CD4-positive, CD25-positive, alpha-beta regulatory T cell (primary cell): Measurements from ENCODE around the gene KDELR1. TPM values are rescaled to one million over a fixed set of nuclear protein-coding genes. Genes with fewer than 3 reads are reported as not detected.
A peak's percentile ranks its signal among the peaks of the same experiment; 100 is the strongest.

Experiments
- ATAC-seq, 2 donors: fragments of 150-1000 bp; cut with Tn5 transposase; one replicate each; pipeline ENCODE4 v1.10.0; 2021; ENCODE audit warnings: low read depth in 2 of 2, moderate number of reproducible peaks in 2 of 2, moderate library complexity in 1 of 2
- DNase-seq, 3 donors: peaks; one replicate each; pipeline versions ENCODE4 v3.0.0 to v3.0.0-alpha.2; 2012 to 2022; ENCODE audit warnings: mixed read lengths in 1 of 3
- H3K27ac ChIP-seq: one replicate; pipeline ENCODE4 v1.7.0; 2013; ENCODE audit warnings: mild to moderate bottlenecking, low read length; ENCODE audit not compliant: insufficient read depth, poor library complexity, severe bottlenecking
- H3K27me3 ChIP-seq: one replicate; pipeline ENCODE4 v1.7.0; 2013; ENCODE audit warnings: low read length; ENCODE audit not compliant: control insufficient read depth, insufficient read depth
- H3K36me3 ChIP-seq: one replicate; pipeline ENCODE4 v1.7.0; 2013; ENCODE audit warnings: mild to moderate bottlenecking, low read length, moderate library complexity; ENCODE audit not compliant: control insufficient read depth, insufficient read depth
- H3K4me1 ChIP-seq: 2 replicates; pipeline ENCODE4 v1.7.0; 2013; ENCODE audit warnings: mild to moderate bottlenecking, low read length; ENCODE audit not compliant: insufficient read depth, control insufficient read depth, poor library complexity, severe bottlenecking
- H3K4me3 ChIP-seq: one replicate; pipeline ENCODE4 v1.7.0; 2013; ENCODE audit warnings: low read depth, mild to moderate bottlenecking, low read length, moderate library complexity
- H3K9me3 ChIP-seq, 2 experiments: 1 replicate in 1 of 2; 2 replicates in 1 of 2; pipeline ENCODE4 v1.7.0; 2013; ENCODE audit warnings: low read length in 2 of 2, mild to moderate bottlenecking in 1 of 2, moderate library complexity in 1 of 2; ENCODE audit not compliant: control insufficient read depth in 2 of 2
- H3K27ac Mint-ChIP-seq, 3 donors: one replicate each; pipeline ENCODE4 v1.8.0; 2020 to 2022; ENCODE audit warnings: mild to moderate bottlenecking in 3 of 3, mixed read lengths in 3 of 3, moderate library complexity in 2 of 3
- H3K27me3 Mint-ChIP-seq: one replicate; pipeline ENCODE4 v1.8.0; 2022; ENCODE audit warnings: mild to moderate bottlenecking, mixed read lengths
- H3K36me3 Mint-ChIP-seq: one replicate; pipeline ENCODE4 v1.8.0; 2020; ENCODE audit warnings: mixed read lengths
- H3K4me1 Mint-ChIP-seq, 4 donors: one replicate each; pipeline ENCODE4 v1.8.0; 2020 to 2022; ENCODE audit warnings: mixed read lengths in 4 of 4, mild to moderate bottlenecking in 1 of 4
- H3K4me3 Mint-ChIP-seq, 4 donors: one replicate each; pipeline ENCODE4 v1.8.0; 2020 to 2022; ENCODE audit warnings: mild to moderate bottlenecking in 4 of 4, mixed read lengths in 4 of 4, moderate library complexity in 3 of 4
- H3K9me3 Mint-ChIP-seq, 7 donors: one replicate each; pipeline ENCODE4 v1.8.0; 2020 to 2022; ENCODE audit warnings: mixed read lengths in 7 of 7, mild to moderate bottlenecking in 3 of 7, moderate library complexity in 2 of 7
- polyA plus RNA-seq, 4 donors: library from polyadenylated mRNA; unstranded; fragments of 300-500 nt; fragmentation: Illumina TruSeq; gene quantifications; one replicate each; pipeline ENCODE4 v1.2.3, GENCODE V29; 2021
- total RNA-seq: library from RNA; stranded (reverse); gene quantifications from one replicate; pipeline ENCODE4 v1.2.3, GENCODE V29; 2022

The KDELR1 gene
- total and polyA plus RNA-seq, 5 donors from 2014 or later: 28.8 to 37.6 (median 29.9) TPM

DNA sequence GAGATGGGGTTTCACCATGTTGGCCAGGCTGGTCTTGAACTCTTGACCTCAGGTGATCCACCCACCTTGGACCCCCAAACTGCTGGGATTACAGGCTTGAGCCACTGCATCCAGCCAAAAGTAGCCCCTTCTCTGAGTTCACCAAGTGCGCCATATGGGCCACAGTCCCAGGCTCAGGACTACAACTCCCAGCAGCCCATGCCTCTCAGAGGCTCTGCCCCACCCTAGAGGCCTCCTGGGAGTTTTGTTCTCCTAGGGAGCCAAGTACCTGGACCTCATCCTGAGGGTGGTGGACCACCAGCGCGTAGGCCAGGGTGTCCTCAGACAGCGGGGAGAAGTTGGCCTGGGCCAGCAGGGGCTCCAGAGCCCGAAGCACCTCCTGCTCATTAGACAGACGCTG is 46.5 kb downstream of the KDELR1 start:
- ATAC-seq: no peak
- peaks cover 13% of the 10 kb centered on the region for H3K36me3 Mint-ChIP-seq
- H3K36me3 ChIP-seq: peaks cover 2% of the 10 kb centered on the region
- H3K27ac Mint-ChIP-seq: no peak overlapping the region
- no peak overlapping the region for H3K4me3 ChIP-seq
- no peaks in the 10 kb centered on the region for H3K9me3 ChIP-seq
- H3K4me1 ChIP-seq: no peaks in the 10 kb centered on the region
- no peak for DNase-seq
- no peak overlapping the region for H3K27ac ChIP-seq
- H3K9me3 Mint-ChIP-seq: no peaks in the 10 kb centered on the region
- peaks cover 0 to 5% (median 2%) of the 10 kb centered on the region in 4 donors for H3K4me1 Mint-ChIP-seq
- H3K4me3 Mint-ChIP-seq: no peak overlapping the region
- no peaks in the 10 kb centered on the region for H3K27me3 ChIP-seq
- no peaks in the 10 kb centered on the region for H3K27me3 Mint-ChIP-seq

GRCh38 chr19:48342841-48343540 is 48.4 kb downstream of the KDELR1 start:
- no peak for ATAC-seq
- Histone ChIP-seq H3K36me3 (peaks cover 2% of the 10 kb centered on the region), H3K9me3 (no peaks in the 10 kb centered on the region), H3K4me3 (no peak overlapping the region), H3K27ac (no peak overlapping the region), H3K4me1 (no peaks in the 10 kb centered on the region), H3K27me3 (no peaks in the 10 kb centered on the region)
- no peak for DNase-seq
- Mint-ChIP-seq H3K4me1 (peaks cover 0 to 5% (median under 1%) of the 10 kb centered on the region in 4 donors), H3K36me3 (peaks cover 9% of the 10 kb centered on the region), H3K4me3 (no peak overlapping the region), H3K27me3 (no peaks in the 10 kb centered on the region), H3K27ac (no peak overlapping the region), H3K9me3 (no peaks in the 10 kb centered on the region)

- H3K27ac ChIP-seq: no peak overlapping the region
- H3K4me1 ChIP-seq: no peaks in the 10 kb centered on the region
- no peaks in the 10 kb centered on the region for H3K27me3 ChIP-seq
- no peak for DNase-seq
- peaks cover 0 to 5% (median under 1%) of the 10 kb centered on the region in 4 donors for H3K4me1 Mint-ChIP-seq
- H3K36me3 Mint-ChIP-seq: peaks cover 9% of the 10 kb centered on the region
- no peaks in the 10 kb centered on the region for H3K9me3 ChIP-seq
- H3K36me3 ChIP-seq: peaks cover 2% of the 10 kb centered on the region
- no peak for ATAC-seq
- no peaks in the 10 kb centered on the region for H3K9me3 Mint-ChIP-seq
- H3K4me3 ChIP-seq: no peak overlapping the region
- H3K27ac Mint-ChIP-seq: no peak overlapping the region
- H3K4me3 Mint-ChIP-seq: no peak overlapping the region
- no peaks in the 10 kb centered on the region for H3K27me3 Mint-ChIP-seq
These were observed 49.0 kb downstream of the KDELR1 start for GRCh38 chr19:48342414-48342738.

- Mint-ChIP-seq H3K36me3 (peaks cover 9% of the 10 kb centered on the region), H3K27ac (no peak overlapping the region), H3K27me3 (no peaks in the 10 kb centered on the region), H3K9me3 (no peaks in the 10 kb centered on the region), H3K4me1 (peaks cover 0 to 2% (median under 1%) of the 10 kb centered on the region in 4 donors), H3K4me3 (no peak overlapping the region)
- Histone ChIP-seq H3K27ac (no peak overlapping the region), H3K27me3 (no peaks in the 10 kb centered on the region), H3K4me1 (no peaks in the 10 kb centered on the region), H3K36me3 (peaks cover 2% of the 10 kb centered on the region), H3K4me3 (no peak overlapping the region), H3K9me3 (no peaks in the 10 kb centered on the region)
- ATAC-seq (no peak), DNase-seq (no peak)
These were observed 49.6 kb downstream of the KDELR1 start for GRCh38 chr19:48341515-48342413.

DNA sequence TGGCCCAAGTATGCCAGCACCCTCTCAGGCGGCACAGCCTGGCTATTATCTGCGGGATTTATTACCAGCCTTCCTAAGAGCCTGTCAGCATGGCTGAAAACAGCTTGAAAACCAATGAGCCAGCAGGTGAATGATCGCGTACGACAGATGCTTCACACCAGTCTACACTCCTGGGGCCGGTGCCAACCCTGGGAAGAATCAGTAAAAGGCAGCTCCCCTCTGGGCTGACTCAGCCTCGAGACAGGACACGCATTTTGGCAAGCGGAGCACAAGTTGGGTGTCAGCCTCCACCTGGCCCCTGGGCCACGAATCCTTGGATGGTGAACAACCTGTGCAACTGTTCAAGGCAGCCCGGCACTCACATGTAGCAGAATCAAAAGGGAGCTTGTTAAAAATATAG is 50.4 kb downstream of the KDELR1 start:
- Histone ChIP-seq H3K9me3 (no peaks in the 10 kb centered on the region), H3K27ac (no peak overlapping the region), H3K36me3 (peaks cover 2% of the 10 kb centered on the region), H3K4me1 (no peaks in the 10 kb centered on the region), H3K4me3 (no peak overlapping the region), H3K27me3 (no peaks in the 10 kb centered on the region)
- DNase-seq (no peak), ATAC-seq (no peak)
- Mint-ChIP-seq H3K4me1 (peaks cover 0 to 2% (median 0%) of the 10 kb centered on the region in 4 donors), H3K4me3 (no peak overlapping the region), H3K27me3 (no peaks in the 10 kb centered on the region), H3K9me3 (no peaks in the 10 kb centered on the region), H3K27ac (no peak overlapping the region), H3K36me3 (peaks cover 9% of the 10 kb centered on the region)

- H3K9me3 ChIP-seq: no peaks in the 10 kb centered on the region
- no peaks in the 10 kb centered on the region for H3K27me3 ChIP-seq
- Mint-ChIP-seq H3K4me1 (peaks cover 0 to 10% (median 6%) of the 10 kb centered on the region in 4 donors), H3K36me3 (peaks cover 9% of the 10 kb centered on the region), H3K27ac (peak overlapping the region in 1 of 3 donors; percentile 38), H3K27me3 (no peaks in the 10 kb centered on the region), H3K9me3 (no peaks in the 10 kb centered on the region), H3K4me3 (no peak overlapping the region)
- H3K4me1 ChIP-seq: peaks cover 6% of the 10 kb centered on the region
- DNase-seq: no peak
- ATAC-seq: no peak
- peaks cover 2% of the 10 kb centered on the region for H3K36me3 ChIP-seq
- H3K4me3 ChIP-seq: no peak overlapping the region
- no peak overlapping the region for H3K27ac ChIP-seq
These were observed 52.4 kb downstream of the KDELR1 start for GRCh38 chr19:48338802-48339503.

DNA sequence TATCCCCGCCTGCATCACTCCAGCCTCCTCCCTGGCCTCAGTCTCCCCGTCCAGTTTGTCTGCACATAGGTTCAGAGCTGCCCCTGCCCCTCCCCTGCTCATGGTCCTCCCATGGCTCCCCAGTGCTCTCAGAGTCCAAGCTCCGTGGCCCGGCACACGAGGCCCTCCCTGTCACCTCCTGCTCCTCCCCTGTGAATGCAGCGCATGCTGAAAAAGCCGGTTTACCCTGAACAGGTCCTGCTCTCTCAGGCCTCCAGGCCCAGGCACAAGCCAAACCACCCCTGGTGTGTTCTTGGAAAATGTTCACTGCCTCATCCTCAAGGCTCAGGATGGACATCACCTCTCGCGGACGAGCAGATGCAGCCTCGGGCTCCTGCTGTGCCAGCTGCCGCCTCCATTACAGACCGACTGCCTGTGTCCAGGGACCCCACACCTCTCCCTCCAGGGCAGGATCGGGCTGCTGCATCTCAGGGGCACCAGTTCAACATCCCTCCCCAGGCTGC is 53.0 kb downstream of the KDELR1 start:
- Mint-ChIP-seq H3K36me3 (peaks cover 9% of the 10 kb centered on the region), H3K9me3 (no peaks in the 10 kb centered on the region), H3K27ac (no peak overlapping the region), H3K4me1 (peaks cover 0 to 11% (median 6%) of the 10 kb centered on the region in 4 donors), H3K27me3 (no peaks in the 10 kb centered on the region), H3K4me3 (no peak overlapping the region)
- Histone ChIP-seq H3K9me3 (no peaks in the 10 kb centered on the region), H3K36me3 (peaks cover 2% of the 10 kb centered on the region), H3K27me3 (no peaks in the 10 kb centered on the region), H3K27ac (no peak overlapping the region), H3K4me1 (peaks cover 11% of the 10 kb centered on the region), H3K4me3 (no peak overlapping the region)
- no peak for DNase-seq
- no peak for ATAC-seq
